Ovary (tissue), 9 donors: ENCODE measurements around the gene TP73. TPM values are rescaled to one million over a fixed set of nuclear protein-coding genes. Genes with fewer than 3 reads are reported as not detected.

ENCODE experiments used
- DNase-seq, 5 donors: peaks; one replicate each; pipeline ENCODE4 v3.0.0-alpha.2; 2019 to 2020
- H3K27ac ChIP-seq, 2 donors: fragments of 200-600 bp; one replicate each; pipeline versions ENCODE4 v1.5.1 to v1.8.0; 2019 to 2022
- H3K27me3 ChIP-seq: fragments of 200-600 bp; one replicate; pipeline ENCODE4 v1.8.0; 2022
- H3K36me3 ChIP-seq: fragments of 200-600 bp; sonication (generic); one replicate; pipeline ENCODE4 v1.5.1; 2019
- H3K4me1 ChIP-seq: one replicate; pipeline ENCODE4 v1.8.1; 2013; ENCODE audit warnings: mild to moderate bottlenecking, moderate library complexity; ENCODE audit not compliant: insufficient read depth
- H3K4me3 ChIP-seq: fragments of 200-600 bp; sonication (generic); one replicate; pipeline ENCODE4 v1.5.1; 2017
- H3K9me3 ChIP-seq, 2 donors: fragments of 200-600 bp in 1 of 2; sonication (generic) in 1 of 2; one replicate each; pipeline versions ENCODE4 v1.5.1 to v1.8.1; 2013 to 2019; ENCODE audit warnings: mild to moderate bottlenecking in 1 of 2, moderate library complexity in 1 of 2
- CTCF ChIP-seq, 3 donors: fragments of 450-650 bp in 2 of 3; fragments of 200-600 bp in 1 of 3; IDR thresholded peaks; one replicate each; pipeline versions ENCODE4 v1.5.1 to v1.8.0; 2016 to 2022; ENCODE audit warnings: antibody characterized with exemption in 3 of 3, mild to moderate bottlenecking in 1 of 3
- EP300 ChIP-seq: sonication (generic); formaldehyde crosslinking; IDR thresholded peaks from one replicate; pipeline ENCODE4 v1.6.1; 2017; ENCODE audit warnings: antibody characterized with exemption
- POLR2A ChIP-seq: fragments of 450-650 bp; IDR thresholded peaks from one replicate; pipeline ENCODE4 v1.6.1; 2017; ENCODE audit warnings: antibody characterized with exemption, mild to moderate bottlenecking, moderate library complexity
- WGBS, 3 donors: extraction: QIAGEN DNeasy Blood & Tissue Kit in 1 of 3; methylation state at CpG; one replicate each; pipeline versions ENCODE4 v1.1.5 to v1.1.7; 2013 to 2017; 5-methylcytosine and 5-hydroxymethylcytosine counted together
- intact Hi-C, 4 donors: fragments of 100-400 bp; cut with DNase I; formaldehyde crosslinking; loops; one replicate each; pipeline versions ENCODE4 v1.11.0 to v1.15.1; 2022 to 2023
- polyA plus RNA-seq, 2 donors: library from polyadenylated mRNA; stranded (reverse); fragments of 200-250 nt in 1 of 2; fragments of 350-450 nt in 1 of 2; fragmentation: Illumina TruSeq in 1 of 2; extraction: RNeasy Lipid Tissue Mini Kit (QIAGEN cat#74804) in 1 of 2; gene quantifications; one replicate each; pipeline ENCODE4 v1.2.3, GENCODE V29; 2013 to 2014
- total RNA-seq, 7 donors: library from RNA; depleted of rRNA in 2 of 7; stranded (reverse); fragments of >200 nt in 2 of 7; fragmentation: NEBNext Ultra II Directional in 3 of 7; extraction: Animal tissue kit (Norgen Biotek cat#: 25700) in 3 of 7; gene quantifications; one replicate each; pipeline versions ENCODE4 v1.1.0 to v1.2.4, GENCODE V29; 2016 to 2023
- donor health status: DM: no; HTN: no; CAD: no; lungs with moderate emphysema.
- donor health status: DM: no; HTN: no; CAD: no.
- donor health status: Bipolar disorder and iron deficiency.
- donor health status: DM: yes; HTN: yes; CAD: no.
- donor health status: DM: no; HTN: no; CAD: no.
- donor health status: DM: yes; HTN: yes; CAD: no.

TP73 gene
- total and polyA plus RNA-seq, 9 donors, result 0.03 to 7.5 (median 0.42) TPM

GRCh38 chr1:3674100-3675094 is 22.1 kb downstream of the TP73 start:
- Histone ChIP-seq H3K27me3 (no peaks in the 10 kb centered on the region), H3K4me3 (no peak overlapping the region), H3K36me3 (no peaks in the 10 kb centered on the region), H3K27ac (no peak overlapping the region), H3K9me3 (no peaks in the 10 kb centered on the region), H3K4me1 (no peaks in the 10 kb centered on the region)
- no peak for DNase-seq
- intact Hi-C loops, result no loop called here
- 39 to 45% (median 45%) methylated on average over 21 to 30 of the region's 30 CpGs for WGBS, 3 donors
- TF ChIP-seq POLR2A (no peak), EP300 (no peak)

- Histone ChIP-seq H3K4me1 (no peaks in the 10 kb centered on the region), H3K4me3 (no peak overlapping the region), H3K36me3 (no peaks in the 10 kb centered on the region), H3K9me3 (no peaks in the 10 kb centered on the region), H3K27me3 (no peaks in the 10 kb centered on the region), H3K27ac (no peak overlapping the region)
- 70 to 79% (median 77%) methylated on average over 11 of the region's 11 CpGs for WGBS, 3 donors
- no peak for DNase-seq
- intact Hi-C loops, result no loop called here
- TF ChIP-seq CTCF (IDR thresholded peaks at IDR 0.05) (no peak), POLR2A (no peak), EP300 (no peak)
These were observed 23.1 kb downstream of the TP73 start for GRCh38 chr1:3675436-3675835.

- Histone ChIP-seq H3K27ac (no peak overlapping the region), H3K4me1 (no peaks in the 10 kb centered on the region), H3K9me3 (no peaks in the 10 kb centered on the region), H3K27me3 (no peaks in the 10 kb centered on the region), H3K36me3 (no peaks in the 10 kb centered on the region), H3K4me3 (no peak overlapping the region)
- no peak for DNase-seq
- WGBS, 3 donors, result 72 to 83% (median 76%) methylated on average over 21 to 22 of the region's 22 CpGs
- intact Hi-C loops, result no loop called here
- no peak for TF ChIP-seq CTCF (IDR thresholded peaks at IDR 0.05)
- no peak for TF ChIP-seq EP300
- TF ChIP-seq POLR2A, result no peak
These were observed 24.5 kb downstream of the TP73 start for GRCh38 chr1:3676581-3677470.

- no peaks in the 10 kb centered on the region for H3K9me3 ChIP-seq
- DNase-seq, result no peak
- no peaks in the 10 kb centered on the region for H3K36me3 ChIP-seq
- TF ChIP-seq CTCF (IDR thresholded peaks at IDR 0.05) (no peak), POLR2A (no peak), EP300 (no peak)
- 77 to 87% (median 79%) methylated on average over 5 of the region's 5 CpGs for WGBS, 3 donors
- intact Hi-C loops, result no loop called here
- H3K4me1 ChIP-seq, result no peaks in the 10 kb centered on the region
- H3K4me3 ChIP-seq, result no peak overlapping the region
- H3K27ac ChIP-seq, result no peak overlapping the region
- no peaks in the 10 kb centered on the region for H3K27me3 ChIP-seq
These were observed 25.2 kb downstream of the TP73 start for GRCh38 chr1:3677484-3677883.
